GM23338 (cell line): ENCODE measurements around the gene CCDC150.

ENCODE experiments used
- EZH2 ChIP-seq: fragments of 200-600 bp; sonication (generic); IDR thresholded peaks from one replicate; pipeline ENCODE4 v1.8.0; 2017; ENCODE audit warnings: antibody characterized with exemption, mild to moderate bottlenecking, low read depth; ENCODE audit not compliant: unreplicated experiment
- REST ChIP-seq: IDR thresholded peaks from one replicate; pipeline ENCODE4 v1.6.1; 2018; ENCODE audit warnings: antibody characterized with exemption; ENCODE audit not compliant: unreplicated experiment

GRCh38 chr2:196743165-196743564, 103.7 kb downstream of the CCDC150 start:
- no peak for TF ChIP-seq EZH2
- no peak for TF ChIP-seq REST
